Left ventricle myocardium inferior (tissue), 1 donor: ENCODE data around the gene EPB41L4A. TPM values are rescaled to one million over a fixed set of nuclear protein-coding genes. Genes with fewer than 3 reads are reported as not detected.

ENCODE experiments used
- DNase-seq: peaks from one replicate; pipeline ENCODE4 v3.0.0-alpha.2; 2020
- H3K27ac ChIP-seq: fragments of 200-600 bp; replicated peaks from 2 replicates; pipeline ENCODE4 v1.8.0; 2021
- H3K27me3 ChIP-seq: fragments of 200-600 bp; 2 replicates; pipeline ENCODE4 v1.8.0; 2021; ENCODE audit warnings: low read depth
- H3K36me3 ChIP-seq: fragments of 200-600 bp; 2 replicates; pipeline ENCODE4 v1.8.0; 2021
- H3K4me1 ChIP-seq: fragments of 200-600 bp; 2 replicates; pipeline ENCODE4 v1.8.0; 2021
- H3K4me3 ChIP-seq: fragments of 200-600 bp; 2 replicates; pipeline ENCODE4 v1.8.0; 2021; ENCODE audit warnings: mild to moderate bottlenecking, moderate library complexity
- H3K9me3 ChIP-seq: fragments of 200-600 bp; replicated peaks from 2 replicates; pipeline ENCODE4 v1.8.0; 2021
- intact Hi-C: fragments of 100-400 bp; cut with micrococcal nuclease; formaldehyde crosslinking; loops from one replicate; pipeline ENCODE4 v1.11.0; 2022
- total RNA-seq: library from RNA; stranded (reverse); fragmentation: NEBNext Ultra II Directional; extraction: Animal tissue kit (Norgen Biotek cat#: 25700); gene quantifications from one replicate; pipeline ENCODE4 v1.2.1, GENCODE V29; 2021
- TF ChIP-seq, protein P1 (sequence below): fragments of 200-600 bp; IDR thresholded peaks from 2 replicates; pipeline ENCODE4 v1.8.0; 2021; ENCODE audit warnings: antibody characterized with exemption, mild to moderate bottlenecking, borderline replicate concordance
- donor health status: DM: no; HTN: yes; CAD: no; lungs with severe emphysema.

The EPB41L4A gene
- total RNA-seq, 1 donor from 2014 or later: 17.8 TPM

DNA sequence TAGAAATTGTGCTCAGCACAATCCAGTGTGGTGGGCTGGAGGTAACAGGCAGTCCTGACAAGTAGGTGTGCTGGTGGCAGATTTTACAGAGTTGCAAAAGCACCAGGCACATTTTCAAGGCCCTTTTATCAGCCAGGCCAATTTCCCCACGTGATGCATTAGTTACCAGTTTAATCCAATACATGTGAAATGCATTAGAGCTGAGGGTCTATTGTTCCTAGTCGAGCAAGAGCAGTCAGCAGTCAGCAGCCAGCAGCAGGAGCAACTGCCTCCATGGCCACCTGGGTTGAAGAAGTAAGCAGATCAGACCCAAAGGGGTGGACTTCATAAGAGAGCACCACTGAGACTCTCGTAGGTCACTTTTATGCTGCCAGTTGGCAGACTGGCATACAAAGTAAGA is 76.7 kb downstream of the EPB41L4A start:
- H3K36me3 ChIP-seq: no peaks in the 10 kb centered on the region
- no peaks in the 10 kb centered on the region for H3K27me3 ChIP-seq
- no peaks in the 10 kb centered on the region for H3K9me3 ChIP-seq
- TF ChIP-seq, protein P1, sequence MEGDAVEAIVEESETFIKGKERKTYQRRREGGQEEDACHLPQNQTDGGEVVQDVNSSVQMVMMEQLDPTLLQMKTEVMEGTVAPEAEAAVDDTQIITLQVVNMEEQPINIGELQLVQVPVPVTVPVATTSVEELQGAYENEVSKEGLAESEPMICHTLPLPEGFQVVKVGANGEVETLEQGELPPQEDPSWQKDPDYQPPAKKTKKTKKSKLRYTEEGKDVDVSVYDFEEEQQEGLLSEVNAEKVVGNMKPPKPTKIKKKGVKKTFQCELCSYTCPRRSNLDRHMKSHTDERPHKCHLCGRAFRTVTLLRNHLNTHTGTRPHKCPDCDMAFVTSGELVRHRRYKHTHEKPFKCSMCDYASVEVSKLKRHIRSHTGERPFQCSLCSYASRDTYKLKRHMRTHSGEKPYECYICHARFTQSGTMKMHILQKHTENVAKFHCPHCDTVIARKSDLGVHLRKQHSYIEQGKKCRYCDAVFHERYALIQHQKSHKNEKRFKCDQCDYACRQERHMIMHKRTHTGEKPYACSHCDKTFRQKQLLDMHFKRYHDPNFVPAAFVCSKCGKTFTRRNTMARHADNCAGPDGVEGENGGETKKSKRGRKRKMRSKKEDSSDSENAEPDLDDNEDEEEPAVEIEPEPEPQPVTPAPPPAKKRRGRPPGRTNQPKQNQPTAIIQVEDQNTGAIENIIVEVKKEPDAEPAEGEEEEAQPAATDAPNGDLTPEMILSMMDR: no peak
- H3K27ac ChIP-seq: peak overlapping the region; percentile 10
- DNase-seq: no peak
- H3K4me3 ChIP-seq: no peak overlapping the region
- intact Hi-C loops: no loop called here
- peaks cover 65% of the 10 kb centered on the region for H3K4me1 ChIP-seq

DNA sequence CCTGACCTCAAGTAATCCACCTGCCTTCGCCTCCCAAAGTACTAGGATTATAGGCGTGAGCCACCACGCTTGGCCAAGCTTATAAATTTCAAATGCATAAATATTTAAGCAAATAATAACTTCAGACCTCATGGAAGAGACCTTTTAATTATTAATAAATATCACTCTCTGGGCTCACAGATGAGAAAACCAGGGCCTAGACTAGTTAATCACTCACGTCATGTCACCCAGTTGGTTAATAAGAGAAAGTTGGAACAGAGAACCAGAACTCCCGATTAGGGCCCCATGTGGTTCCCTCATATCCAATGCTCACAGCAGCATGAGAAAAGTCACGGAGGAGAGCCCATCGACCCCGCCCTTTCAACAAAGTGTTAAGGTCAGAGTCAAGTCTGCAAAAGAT is 79.3 kb downstream of the EPB41L4A start:
- Histone ChIP-seq H3K27ac (peak overlapping the region; percentile 79), H3K4me1 (peaks cover 87% of the 10 kb centered on the region), H3K27me3 (no peaks in the 10 kb centered on the region), H3K4me3 (no peak overlapping the region), H3K9me3 (no peaks in the 10 kb centered on the region), H3K36me3 (no peaks in the 10 kb centered on the region)
- intact Hi-C loops: no loop called here
- TF ChIP-seq, protein P1: no peak
- no peak for DNase-seq

DNA sequence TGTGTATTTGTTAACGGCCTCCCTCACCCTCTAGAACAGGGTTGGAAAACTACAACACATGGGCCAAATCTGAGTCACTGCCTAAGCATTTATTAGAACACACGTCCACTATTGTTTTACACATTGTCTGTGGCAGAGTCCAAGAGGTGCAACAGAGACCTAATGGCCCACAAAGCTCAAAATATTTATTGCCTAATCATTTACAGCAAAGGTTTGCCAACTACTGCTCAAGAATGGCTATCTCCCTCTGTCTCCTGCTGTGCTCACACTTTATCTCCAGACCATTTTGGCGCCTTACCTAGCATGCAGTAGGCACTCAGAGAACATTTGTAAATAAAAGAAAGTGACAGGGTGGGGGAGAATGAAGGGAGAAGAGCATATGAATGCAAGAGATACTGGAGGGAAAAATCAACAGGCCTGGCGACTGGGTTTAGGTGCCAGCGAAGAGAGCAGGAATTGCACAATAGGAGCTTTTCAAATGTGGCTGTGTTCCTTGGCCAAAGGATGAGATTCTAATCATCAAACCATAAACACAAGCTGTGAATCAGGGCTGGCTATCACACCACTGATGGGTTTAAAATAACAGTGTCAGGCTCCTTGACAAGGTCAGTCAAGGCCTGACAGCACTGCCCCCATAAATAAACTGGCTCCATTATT is 80.3 kb downstream of the EPB41L4A start:
- Histone ChIP-seq H3K36me3 (no peaks in the 10 kb centered on the region), H3K4me1 (peaks cover 87% of the 10 kb centered on the region), H3K27ac (peak overlapping the region; percentile 79), H3K27me3 (no peaks in the 10 kb centered on the region), H3K4me3 (no peak overlapping the region), H3K9me3 (no peaks in the 10 kb centered on the region)
- no peak for DNase-seq
- intact Hi-C loops: no loop called here
- TF ChIP-seq, protein P1: no peak

DNA sequence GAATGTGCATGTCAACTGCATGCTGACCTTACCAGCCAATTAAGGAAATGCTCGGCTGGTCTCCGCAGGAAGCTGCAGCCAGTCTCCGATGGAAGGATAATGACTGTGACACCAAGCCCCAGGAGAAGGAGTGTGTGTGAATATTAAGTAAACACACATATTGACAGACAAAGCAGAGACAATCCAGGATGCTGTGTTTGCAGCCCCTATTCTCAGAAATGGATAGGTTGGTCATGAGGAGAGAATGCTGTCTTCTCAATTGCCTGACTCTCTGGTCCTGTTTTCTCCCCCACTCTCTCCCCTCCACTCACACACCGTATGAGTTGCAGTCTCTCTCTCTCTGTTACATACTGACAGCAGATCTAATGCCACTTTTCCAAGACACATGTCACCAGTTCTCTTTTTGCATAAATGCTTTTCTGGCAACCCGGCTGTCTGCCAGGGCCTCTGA is 85.7 kb downstream of the EPB41L4A start:
- TF ChIP-seq, protein P1: no peak
- Histone ChIP-seq H3K4me3 (peak overlapping the region; percentile 19), H3K4me1 (peaks cover 97% of the 10 kb centered on the region), H3K36me3 (no peaks in the 10 kb centered on the region), H3K9me3 (no peaks in the 10 kb centered on the region), H3K27me3 (no peaks in the 10 kb centered on the region), H3K27ac (peak overlapping the region; percentile 3)
- intact Hi-C loops: no loop called here
- DNase-seq: no peak

DNA sequence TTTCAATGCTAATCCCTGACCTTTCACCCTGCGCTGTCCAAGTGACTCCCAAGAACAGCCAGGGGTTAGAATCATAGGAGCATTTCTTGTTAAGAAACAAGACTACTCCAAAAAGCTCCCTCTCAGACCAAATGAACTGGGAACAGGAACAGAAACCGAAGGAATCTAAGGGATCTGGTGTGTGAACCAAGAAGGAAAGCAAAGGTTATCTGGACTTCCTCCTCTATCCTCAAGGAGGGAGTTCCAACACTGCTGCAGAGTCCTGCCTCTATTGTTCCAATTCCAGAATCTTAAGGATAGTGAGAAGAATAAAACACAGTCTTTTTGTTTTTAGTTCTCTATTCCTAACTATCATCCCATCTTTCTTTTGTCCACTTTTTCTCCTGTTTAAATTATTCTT is 87.2 kb downstream of the EPB41L4A start:
- Histone ChIP-seq H3K27ac (peak overlapping the region; percentile 51), H3K4me1 (peaks cover 82% of the 10 kb centered on the region)
- intact Hi-C loops: no loop called here

More for the DNA sequence above, 87.2 kb downstream of the EPB41L4A start:
- Histone ChIP-seq H3K4me3 (no peak overlapping the region), H3K27me3 (no peaks in the 10 kb centered on the region), H3K36me3 (no peaks in the 10 kb centered on the region), H3K9me3 (no peaks in the 10 kb centered on the region)
- no peak for DNase-seq
- TF ChIP-seq, protein P1: no peak
